Measurements from ENCODE around the gene FOXC2.

DNA sequence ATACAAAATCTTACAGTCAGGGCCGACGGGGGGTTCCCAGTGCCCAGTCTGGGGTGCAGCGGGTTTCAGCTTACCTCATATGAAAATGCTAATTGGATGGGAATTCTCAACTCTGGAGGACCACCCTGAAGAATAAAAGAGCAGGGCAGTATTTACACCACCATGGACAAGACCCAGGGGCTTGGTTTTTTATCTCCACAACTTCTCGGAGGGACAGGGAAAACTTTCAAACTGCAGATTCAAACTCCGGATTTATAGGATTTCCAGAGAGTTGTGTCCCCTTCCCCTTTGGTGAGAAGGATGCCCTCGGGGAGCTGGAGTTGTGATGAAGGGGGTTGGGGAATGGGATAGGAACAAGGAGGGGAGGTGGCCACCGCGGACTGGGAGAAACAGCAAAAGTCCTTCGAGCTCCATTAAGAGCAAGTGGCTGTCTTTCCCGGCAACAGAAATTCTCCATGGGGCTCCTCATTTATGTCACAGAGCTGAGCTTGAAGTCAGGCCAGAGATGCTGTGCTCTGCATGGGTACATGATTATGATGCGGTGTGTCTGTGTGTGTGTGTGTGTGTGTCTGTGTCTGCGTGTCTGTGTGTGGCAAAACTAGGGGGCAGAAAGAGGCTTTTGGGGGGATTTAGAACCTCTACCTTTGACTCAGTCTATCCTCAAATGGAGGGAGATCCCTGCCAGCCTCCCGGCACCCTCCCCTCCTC lies 27.4 kb downstream of the FOXC2 start:
- TF ChIP-seq, protein P1, sequence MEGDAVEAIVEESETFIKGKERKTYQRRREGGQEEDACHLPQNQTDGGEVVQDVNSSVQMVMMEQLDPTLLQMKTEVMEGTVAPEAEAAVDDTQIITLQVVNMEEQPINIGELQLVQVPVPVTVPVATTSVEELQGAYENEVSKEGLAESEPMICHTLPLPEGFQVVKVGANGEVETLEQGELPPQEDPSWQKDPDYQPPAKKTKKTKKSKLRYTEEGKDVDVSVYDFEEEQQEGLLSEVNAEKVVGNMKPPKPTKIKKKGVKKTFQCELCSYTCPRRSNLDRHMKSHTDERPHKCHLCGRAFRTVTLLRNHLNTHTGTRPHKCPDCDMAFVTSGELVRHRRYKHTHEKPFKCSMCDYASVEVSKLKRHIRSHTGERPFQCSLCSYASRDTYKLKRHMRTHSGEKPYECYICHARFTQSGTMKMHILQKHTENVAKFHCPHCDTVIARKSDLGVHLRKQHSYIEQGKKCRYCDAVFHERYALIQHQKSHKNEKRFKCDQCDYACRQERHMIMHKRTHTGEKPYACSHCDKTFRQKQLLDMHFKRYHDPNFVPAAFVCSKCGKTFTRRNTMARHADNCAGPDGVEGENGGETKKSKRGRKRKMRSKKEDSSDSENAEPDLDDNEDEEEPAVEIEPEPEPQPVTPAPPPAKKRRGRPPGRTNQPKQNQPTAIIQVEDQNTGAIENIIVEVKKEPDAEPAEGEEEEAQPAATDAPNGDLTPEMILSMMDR (conservative IDR thresholded peaks at IDR 0.05 in 1 of 2, IDR thresholded peaks at IDR 0.05 in 1 of 2; ENCODE audit: low read depth in 1 of 2, low read length in 2 of 2): no peak
- TF ChIP-seq EZH2 (IDR thresholded peaks at IDR 0.05; ENCODE audit: low read length, missing control alignments): no peak
